C4-2B (cell line): ENCODE measurements around the gene RSPO4.

Experiments used
- H3K27ac ChIP-seq: fragments of 450-650 bp; 2 replicates; pipeline ENCODE4 v1.5.1; 2017
- CTCF ChIP-seq: fragments of 450-650 bp; conservative IDR thresholded peaks from 2 replicates; pipeline ENCODE4 v1.5.1; 2017; ENCODE audit warnings: mild to moderate bottlenecking
- ZFX ChIP-seq: fragments of 450-650 bp; IDR thresholded peaks from 2 replicates; pipeline ENCODE4 v1.6.1; 2017

RSPO4 gene

DNA sequence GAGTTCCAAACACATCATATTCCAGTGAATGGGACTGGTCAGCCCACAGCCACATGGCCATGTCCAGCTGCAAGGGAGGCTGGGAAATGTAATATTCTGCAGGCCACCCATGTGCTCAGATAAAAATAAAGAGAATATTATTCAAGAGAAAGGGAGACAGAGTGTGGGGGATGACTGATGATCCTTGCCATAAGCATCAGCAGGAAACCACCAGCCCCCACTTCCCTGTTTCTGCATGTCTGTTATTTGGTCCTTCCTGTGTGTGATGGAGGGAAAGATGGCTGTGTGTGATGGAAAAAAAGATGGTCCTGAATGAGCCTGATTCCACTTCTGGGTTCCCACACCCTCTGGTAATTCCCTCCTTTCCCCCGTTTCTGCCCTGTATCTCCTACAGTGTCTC lies 13.1 kb upstream of the RSPO4 start:
- H3K27ac ChIP-seq = no peak overlapping the region
- TF ChIP-seq ZFX (no peak), CTCF (no peak)

GRCh38 chr20:1014471-1014870 lies 12.4 kb upstream of the RSPO4 start:
- no peak for TF ChIP-seq CTCF
- no peak for TF ChIP-seq ZFX
- no peak overlapping the region for H3K27ac ChIP-seq

DNA sequence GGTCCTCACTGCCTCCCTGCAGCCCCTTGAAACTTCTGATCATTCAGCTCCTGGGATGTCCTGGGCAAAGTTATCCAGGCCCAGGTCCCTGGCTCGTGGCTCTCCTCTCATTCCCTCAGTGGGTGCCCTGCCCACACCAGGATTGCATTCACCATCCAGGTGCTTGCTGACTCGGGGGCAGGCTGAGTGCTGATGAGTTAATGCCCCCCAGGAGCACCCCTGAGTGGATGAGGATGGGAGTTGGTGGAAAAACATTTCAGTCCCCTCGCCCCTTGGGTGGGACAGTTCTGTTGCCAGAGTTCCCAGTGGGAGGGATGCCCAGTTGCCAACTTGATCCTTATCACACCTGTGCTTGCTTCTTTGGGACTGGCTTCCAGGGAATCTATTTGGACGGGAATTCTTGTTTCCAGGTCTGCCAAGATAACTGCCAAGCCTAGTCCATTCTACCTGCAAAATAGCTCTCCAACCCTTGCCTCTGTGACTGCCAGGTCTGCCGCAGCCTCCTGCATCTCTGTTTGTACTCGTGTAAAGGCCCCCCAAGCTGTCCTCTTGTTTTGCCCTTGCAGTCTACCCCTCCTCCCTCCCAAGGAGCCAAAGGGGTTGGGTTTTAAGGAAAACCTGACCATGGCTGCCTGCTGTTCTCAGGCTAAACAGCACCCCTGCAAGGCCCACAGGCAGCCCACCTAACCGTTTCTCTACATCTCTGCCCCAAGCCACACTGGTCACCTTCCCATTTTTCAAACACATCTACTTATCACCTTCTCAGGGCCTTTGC lies 11.6 kb upstream of the RSPO4 start:
- no peak overlapping the region for H3K27ac ChIP-seq
- TF ChIP-seq ZFX (no peak), CTCF (no peak)

DNA sequence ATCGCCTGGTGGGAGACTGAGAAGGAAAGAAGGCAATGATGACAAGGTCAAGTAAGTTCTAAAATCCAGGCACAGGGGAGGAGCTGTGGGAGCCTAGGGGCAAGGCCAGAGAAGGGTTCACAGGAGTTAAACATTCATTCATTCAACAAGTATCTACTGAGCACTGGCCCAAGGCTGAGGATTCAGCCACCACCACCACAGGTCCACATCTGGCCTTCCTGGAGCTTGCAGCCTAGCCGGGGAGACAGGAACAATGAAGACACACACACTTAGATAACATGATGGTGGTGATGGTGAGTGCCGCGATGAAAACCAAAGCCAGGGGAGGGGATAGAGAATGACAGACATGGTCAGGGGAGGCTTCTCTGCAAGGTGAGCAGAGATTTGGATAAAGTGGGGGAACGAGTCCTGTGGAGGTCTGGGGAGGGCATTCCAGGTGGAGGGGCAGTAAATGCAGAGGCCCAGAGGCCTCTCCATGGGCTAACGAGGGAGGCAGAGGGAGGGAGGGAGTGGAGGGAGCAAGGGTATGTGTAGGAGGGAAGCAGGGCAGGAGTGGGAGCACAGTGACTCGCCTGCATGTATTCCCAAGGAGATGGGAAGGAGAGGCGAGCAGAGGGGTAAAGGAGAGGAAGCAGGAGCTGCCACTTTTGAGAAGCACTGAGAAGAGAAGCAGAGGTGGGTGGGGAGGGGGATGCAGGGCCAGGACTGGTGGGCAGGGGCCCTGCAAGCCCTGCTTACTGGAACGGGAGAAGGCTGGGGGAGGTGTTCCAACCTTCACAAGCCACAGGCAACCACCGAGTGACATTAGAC lies 10.5 kb upstream of the RSPO4 start:
- TF ChIP-seq CTCF (no peak), ZFX (no peak)
- no peak overlapping the region for H3K27ac ChIP-seq

DNA sequence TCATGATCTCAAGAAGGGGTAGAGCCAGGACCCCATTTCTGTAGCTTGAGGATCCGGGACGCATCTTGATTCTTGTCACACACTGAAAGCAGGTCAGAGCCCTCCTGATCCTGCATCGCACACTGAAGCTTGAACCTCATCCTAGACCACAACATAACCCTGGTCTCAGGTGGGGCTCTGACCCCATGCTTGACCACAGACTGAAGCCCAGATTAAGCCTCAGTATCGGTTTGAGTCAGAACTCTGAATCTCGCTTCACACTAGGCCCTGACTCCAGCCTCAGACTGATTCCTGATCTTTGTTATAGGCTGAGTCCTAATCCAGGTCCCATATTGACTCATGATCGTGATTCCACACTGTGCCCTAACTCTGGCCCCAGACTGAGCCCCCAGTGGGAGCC lies 8.5 kb upstream of the RSPO4 start:
- H3K27ac ChIP-seq = no peak overlapping the region
- TF ChIP-seq ZFX = no peak
- no peak for TF ChIP-seq CTCF

GRCh38 chr20:1005452-1006027 lies 3.4 kb upstream of the RSPO4 start:
- no peak overlapping the region for H3K27ac ChIP-seq
- TF ChIP-seq ZFX (no peak), CTCF (no peak)
